Stimulated activated naive CD8-positive, alpha-beta T cell treated with anti-CD3 and anti-CD28 coated beads, Interleukin-15, amount 100 ng/mL, for 72 hours (primary cell): ENCODE measurements around the gene ALPI.
"Not testable (repeated sequence)": the region's sequence is repeated elsewhere in the genome, so short reads cannot be mapped to it uniquely, and the experiment has no call there.

Source experiments
- ATAC-seq: fragments of 150-1000 bp; cut with Tn5 transposase; 2 replicates; pipeline ENCODE4 v1.10.0; 2021; ENCODE audit warnings: mild to moderate bottlenecking, moderate library complexity
- DNase-seq, 2 donors: peaks; one replicate each; pipeline ENCODE4 v3.0.0; 2021 to 2022
- H3K27ac Mint-ChIP-seq, 2 donors: one replicate each; pipeline ENCODE4 v1.8.0; 2022; ENCODE audit warnings: mild to moderate bottlenecking in 2 of 2, mixed read lengths in 2 of 2, moderate library complexity in 2 of 2
- H3K27me3 Mint-ChIP-seq: one replicate; pipeline ENCODE4 v1.8.0; 2022; ENCODE audit warnings: mixed read lengths
- H3K4me1 Mint-ChIP-seq: one replicate; pipeline ENCODE4 v1.8.0; 2022; ENCODE audit warnings: mild to moderate bottlenecking, mixed read lengths
- H3K4me3 Mint-ChIP-seq, 2 donors: one replicate each; pipeline ENCODE4 v1.8.0; 2022; ENCODE audit warnings: mild to moderate bottlenecking in 2 of 2, mixed read lengths in 2 of 2, moderate library complexity in 1 of 2
- H3K9me3 Mint-ChIP-seq, 2 donors: one replicate each; pipeline ENCODE4 v1.8.0; 2022; ENCODE audit warnings: mixed read lengths in 2 of 2

Gene ALPI

GRCh38 chr2:232455426-232456255 lies at the start of gene ALPI:
ALPI (plus strand) TSS chr2:232456153; CDS start chr2:232456200, 47 bp downstream.
- Mint-ChIP-seq H3K9me3 (no peaks in the 10 kb centered on the region), H3K4me3 (no peak within 1 kb of the TSS), H3K4me1 (no peaks in the 10 kb centered on the region), H3K27ac (peak within 1 kb of the TSS; percentile 60 to 88), H3K27me3 (peaks cover 60% of the 10 kb centered on the region)
- ATAC-seq = no peak
- no peak for DNase-seq

GRCh38 chr2:232406556-232407310 lies 49.2 kb upstream of the ALPI start, which contains the start of gene ALPG:
ALPG (plus strand) TSS chr2:232406844; CDS start chr2:232406895, 51 bp downstream.
- no peak for DNase-seq

GRCh38 chr2:232407428-232408150 lies 48.4 kb upstream of the ALPI start:
- not testable (repeated sequence) for H3K4me3 Mint-ChIP-seq, DNase-seq, ATAC-seq, H3K27ac Mint-ChIP-seq, H3K4me1 Mint-ChIP-seq, H3K9me3 Mint-ChIP-seq
- peaks cover 28% of the 10 kb centered on the region for H3K27me3 Mint-ChIP-seq

More at GRCh38 chr2:232406556-232407310, 49.2 kb upstream of the ALPI start, which contains the start of gene ALPG:
- no peak within 1 kb of the TSS for H3K27ac Mint-ChIP-seq
- H3K4me3 Mint-ChIP-seq = no peak within 1 kb of the TSS
- ATAC-seq = peak; percentile 8
- no peaks in the 10 kb centered on the region for H3K4me1 Mint-ChIP-seq
- no peaks in the 10 kb centered on the region for H3K9me3 Mint-ChIP-seq
- H3K27me3 Mint-ChIP-seq = peaks cover 20% of the 10 kb centered on the region

- H3K9me3 Mint-ChIP-seq, H3K27ac Mint-ChIP-seq, H3K4me3 Mint-ChIP-seq, DNase-seq, ATAC-seq: not testable (repeated sequence)
- peaks cover 35% of the 10 kb centered on the region for H3K27me3 Mint-ChIP-seq
- H3K4me1 Mint-ChIP-seq = peaks cover 10% of the 10 kb centered on the region
Observed at GRCh38 chr2:232408269-232408668, 47.7 kb upstream of the ALPI start.

GRCh38 chr2:232409617-232410016 lies 46.3 kb upstream of the ALPI start:
- Mint-ChIP-seq H3K4me1 (peaks cover 19% of the 10 kb centered on the region), H3K27me3 (peaks cover 48% of the 10 kb centered on the region)
- not testable (repeated sequence) for DNase-seq, H3K9me3 Mint-ChIP-seq, H3K4me3 Mint-ChIP-seq, H3K27ac Mint-ChIP-seq
- ATAC-seq = peak; percentile 62

- H3K27me3 Mint-ChIP-seq = peaks cover 55% of the 10 kb centered on the region
- no peak for DNase-seq
- H3K4me1 Mint-ChIP-seq = peaks cover 19% of the 10 kb centered on the region
- no peak for ATAC-seq
- H3K9me3 Mint-ChIP-seq = no peaks in the 10 kb centered on the region
- H3K4me3 Mint-ChIP-seq = no peak overlapping the region
- no peak overlapping the region for H3K27ac Mint-ChIP-seq
Observed at GRCh38 chr2:232410238-232410900, 45.6 kb upstream of the ALPI start.

GRCh38 chr2:232411901-232412629 lies 43.9 kb upstream of the ALPI start:
- Mint-ChIP-seq H3K4me1 (peaks cover 19% of the 10 kb centered on the region), H3K9me3 (no peaks in the 10 kb centered on the region), H3K4me3 (no peak overlapping the region), H3K27ac (no peak overlapping the region), H3K27me3 (peaks cover 69% of the 10 kb centered on the region)
- no peak for ATAC-seq
- DNase-seq = no peak

- Mint-ChIP-seq H3K9me3 (no peaks in the 10 kb centered on the region), H3K4me3 (peak overlapping the region in 1 of 2 donors; percentile 51)
- ATAC-seq = no peak
Observed at GRCh38 chr2:232412986-232413385, 43.0 kb upstream of the ALPI start.

GRCh38 chr2:232415138-232415690 lies 40.7 kb upstream of the ALPI start:
- Mint-ChIP-seq H3K9me3 (no peaks in the 10 kb centered on the region), H3K27ac (no peak overlapping the region), H3K4me1 (peaks cover 41% of the 10 kb centered on the region), H3K4me3 (no peak overlapping the region), H3K27me3 (peaks cover 93% of the 10 kb centered on the region)
- ATAC-seq = no peak
- no peak for DNase-seq

More at GRCh38 chr2:232412986-232413385, 43.0 kb upstream of the ALPI start:
- no peak for DNase-seq
- H3K27ac Mint-ChIP-seq = no peak overlapping the region
- H3K27me3 Mint-ChIP-seq = peaks cover 76% of the 10 kb centered on the region
- peaks cover 19% of the 10 kb centered on the region for H3K4me1 Mint-ChIP-seq

GRCh38 chr2:232415736-232416520 lies 40.0 kb upstream of the ALPI start:
- Mint-ChIP-seq H3K9me3 (no peaks in the 10 kb centered on the region), H3K27ac (no peak overlapping the region)

GRCh38 chr2:232416521-232417470 lies 39.2 kb upstream of the ALPI start:
- Mint-ChIP-seq H3K4me1 (peaks cover 48% of the 10 kb centered on the region), H3K4me3 (no peak overlapping the region), H3K27me3 (peaks cover 94% of the 10 kb centered on the region), H3K9me3 (peaks cover 0 to 1% of the 10 kb centered on the region in 2 donors), H3K27ac (no peak overlapping the region)
- ATAC-seq (no peak), DNase-seq (no peak)

More at GRCh38 chr2:232415736-232416520, 40.0 kb upstream of the ALPI start:
- no peak for ATAC-seq
- H3K4me3 Mint-ChIP-seq = no peak overlapping the region
- H3K27me3 Mint-ChIP-seq = peaks cover 93% of the 10 kb centered on the region
- peaks cover 46% of the 10 kb centered on the region for H3K4me1 Mint-ChIP-seq
- no peak for DNase-seq

GRCh38 chr2:232417489-232417888 lies 38.5 kb upstream of the ALPI start:
- peaks cover 48% of the 10 kb centered on the region for H3K4me1 Mint-ChIP-seq
- H3K27ac Mint-ChIP-seq = no peak overlapping the region
- H3K4me3 Mint-ChIP-seq = no peak overlapping the region
- H3K9me3 Mint-ChIP-seq = peaks cover 0 to 8% of the 10 kb centered on the region in 2 donors
- H3K27me3 Mint-ChIP-seq = peaks cover 94% of the 10 kb centered on the region
- ATAC-seq (no peak), DNase-seq (no peak)
